ENCODE results near the gene PDE4D. TPM values are rescaled to one million over a fixed set of nuclear protein-coding genes. Genes with fewer than 3 reads are reported as not detected.
A peak's percentile ranks its signal among the peaks of the same experiment; 100 is the strongest.

The PDE4D gene
- total RNA-seq, 1 donor from 2014 or later = 2.3 TPM

GRCh38 chr5:58919833-58920232 is 973.7 kb downstream of the PDE4D start:
- TF ChIP-seq CTCF (IDR thresholded peaks at IDR 0.05) (no peak), EZH2 (IDR thresholded peaks at IDR 0.05) (no peak), EZH2phosphoT487 (IDR thresholded peaks at IDR 0.05) (no peak)
- no peak overlapping the region for H3K27ac Mint-ChIP-seq
- Histone ChIP-seq H3K79me2 (ENCODE audit: low read depth) (no peaks in the 10 kb centered on the region), H3K4me1 (peaks cover 13% of the 10 kb centered on the region), H3F3A (ENCODE audit: low read depth) (peaks cover 13% of the 10 kb centered on the region), H3K27me3 (peaks cover 75% of the 10 kb centered on the region), H3K9ac (no peak overlapping the region), H4K20me1 (ENCODE audit: low read depth) (peaks cover 6% of the 10 kb centered on the region), H3K9me3 (ENCODE audit: low read depth) (no peaks in the 10 kb centered on the region), H3K27ac (no peak overlapping the region), H3K4me3 (no peak overlapping the region), H3K36me3 (no peaks in the 10 kb centered on the region), H2AFZ (replicated peaks) (no peak overlapping the region), H3K4me2 (no peak overlapping the region)
- H3K4me3 Mint-ChIP-seq = no peak overlapping the region
- H3K36me3 Mint-ChIP-seq = no peaks in the 10 kb centered on the region
- no peak for DNase-seq (ENCODE audit: low spot score)
- no peaks in the 10 kb centered on the region for H3K27me3 Mint-ChIP-seq (ENCODE audit: insufficient read depth, low read depth)
- H3K9me3 Mint-ChIP-seq = no peaks in the 10 kb centered on the region
- H3K4me1 Mint-ChIP-seq = peaks cover 2% of the 10 kb centered on the region

MicroRNAs within 50 kb of the gene (microRNA counts, 767-probe panel; counts per million panel counts)
- microRNA hsa-miR-582-3p = 460 counts per million, percentile 90 among the panel's probes with 10 or more counts
- microRNA hsa-miR-582-5p = 460 counts per million, percentile 90 among the panel's probes with 10 or more counts

Small RNA genes lying within 50 kb of the gene (microRNA-seq; reads per million reads assigned to microRNA genes)
- gene MIR582 = 0.73 reads per million

Small RNA genes lying within 50 kb of the gene (small RNA-seq; reads per million reads assigned to genes)
- gene MIR582 = not detected

Measured in neural progenitor cell (in vitro differentiated cells).